ENCODE measurements around the gene ISG20L2. TPM values are rescaled to one million over a fixed set of nuclear protein-coding genes. Genes with fewer than 3 reads are reported as not detected.
A peak's percentile ranks its signal among the peaks of the same experiment; 100 is the strongest.

Gene ISG20L2
- total and polyA plus RNA-seq, 2 donors, result 12.5 to 22.8 TPM

DNA sequence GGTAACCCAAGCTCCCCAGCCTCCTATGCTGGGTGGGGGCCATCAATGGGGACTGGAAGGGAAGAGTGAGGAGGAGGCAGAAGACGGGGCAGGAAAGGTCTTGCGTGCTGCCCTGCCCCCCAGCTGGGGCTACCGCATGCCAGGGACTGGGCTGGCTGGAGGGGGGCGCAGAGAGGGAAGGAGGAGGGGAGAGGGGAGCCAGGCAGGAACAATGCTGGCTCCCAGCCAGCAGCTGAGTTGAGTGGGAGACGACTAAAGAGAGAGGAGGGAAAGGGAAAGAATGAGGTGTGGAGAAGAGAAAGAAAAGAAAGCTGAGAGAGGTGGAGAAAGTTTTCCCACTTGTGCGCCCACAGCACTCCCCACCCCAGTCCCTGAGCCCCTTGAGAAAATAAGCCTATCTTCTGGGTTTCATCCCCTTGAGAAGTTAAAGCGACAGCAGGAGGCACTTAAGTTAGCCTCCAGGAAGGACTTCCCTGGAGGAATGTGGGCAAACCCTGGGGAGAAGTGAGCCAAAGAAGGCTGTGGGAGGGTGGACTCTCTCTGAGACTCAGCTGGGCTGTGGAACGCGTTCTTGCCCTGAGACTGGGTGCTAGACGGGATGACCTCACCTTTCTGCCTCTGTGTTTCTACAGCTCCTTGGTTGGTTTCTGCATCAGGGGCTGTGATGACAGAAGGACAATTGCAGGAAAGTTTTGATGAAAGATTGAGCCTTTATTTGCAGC, 38.5 kb downstream of the ISG20L2 start:
- no peaks in the 10 kb centered on the region for H3K36me3 ChIP-seq (ENCODE audit: insufficient read depth)
- H3K4me3 ChIP-seq (ENCODE audit: low read depth, low read length), result no peak overlapping the region
- no peak overlapping the region for H3K27ac ChIP-seq (ENCODE audit: low read depth)
- DNase-seq (ENCODE audit: extremely low spot score), result no peak
- H3K4me1 ChIP-seq (ENCODE audit: insufficient read depth), result no peaks in the 10 kb centered on the region
- WGBS, result 25% methylated on average over 10 of the region's 10 CpGs

DNA sequence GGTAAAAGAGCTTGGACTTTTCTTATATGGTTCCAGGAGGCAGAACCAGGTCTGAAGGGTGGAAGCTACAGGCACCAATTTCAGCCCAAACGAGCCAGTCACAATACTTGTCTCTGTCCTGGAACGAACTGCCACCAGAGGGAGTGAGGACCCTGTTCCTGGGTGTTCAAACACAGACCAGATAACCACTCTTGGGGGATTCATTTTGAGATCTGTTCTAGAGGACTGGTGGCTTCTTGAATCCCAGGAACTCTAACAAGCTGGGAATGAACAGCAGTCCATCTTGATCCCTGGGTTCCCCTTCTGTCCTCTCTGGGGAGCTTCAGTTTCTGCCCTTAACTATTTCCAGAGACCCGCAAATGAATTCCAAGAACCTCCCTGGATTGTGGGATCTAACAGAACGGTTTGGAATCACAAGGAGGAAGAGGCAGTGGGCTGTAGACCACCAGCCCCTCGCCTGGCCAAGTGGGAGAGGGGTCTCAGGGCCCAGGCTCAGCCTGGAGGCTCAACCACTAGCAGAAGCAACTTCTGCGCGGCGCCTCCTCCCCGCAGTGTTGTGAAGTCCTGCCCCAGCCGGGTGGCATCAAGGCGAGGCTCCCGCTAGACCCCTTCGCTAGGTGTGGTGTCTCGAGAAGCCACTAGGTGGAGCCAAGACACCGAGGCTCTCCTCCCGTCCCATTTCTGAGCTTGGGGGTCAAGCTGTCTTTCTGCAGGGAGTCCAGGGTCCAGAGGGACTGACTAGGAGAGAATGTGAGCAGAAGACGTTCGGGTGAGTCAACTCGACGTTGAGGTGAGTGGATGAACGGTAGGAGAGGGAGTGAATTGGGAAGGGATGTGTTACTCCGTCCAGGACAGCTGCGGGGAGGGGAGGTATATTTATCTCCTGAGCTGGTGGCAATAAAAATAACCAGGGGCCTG, 39.3 kb downstream of the ISG20L2 start:
- no peaks in the 10 kb centered on the region for H3K4me1 ChIP-seq (ENCODE audit: insufficient read depth)
- no peak overlapping the region for H3K27ac ChIP-seq (ENCODE audit: low read depth)
- H3K4me3 ChIP-seq (ENCODE audit: low read depth, low read length), result no peak overlapping the region
- DNase-seq (ENCODE audit: extremely low spot score), result no peak
- H3K36me3 ChIP-seq (ENCODE audit: insufficient read depth), result no peaks in the 10 kb centered on the region
- WGBS, result under 1% methylated on average over 23 of the region's 23 CpGs

DNA sequence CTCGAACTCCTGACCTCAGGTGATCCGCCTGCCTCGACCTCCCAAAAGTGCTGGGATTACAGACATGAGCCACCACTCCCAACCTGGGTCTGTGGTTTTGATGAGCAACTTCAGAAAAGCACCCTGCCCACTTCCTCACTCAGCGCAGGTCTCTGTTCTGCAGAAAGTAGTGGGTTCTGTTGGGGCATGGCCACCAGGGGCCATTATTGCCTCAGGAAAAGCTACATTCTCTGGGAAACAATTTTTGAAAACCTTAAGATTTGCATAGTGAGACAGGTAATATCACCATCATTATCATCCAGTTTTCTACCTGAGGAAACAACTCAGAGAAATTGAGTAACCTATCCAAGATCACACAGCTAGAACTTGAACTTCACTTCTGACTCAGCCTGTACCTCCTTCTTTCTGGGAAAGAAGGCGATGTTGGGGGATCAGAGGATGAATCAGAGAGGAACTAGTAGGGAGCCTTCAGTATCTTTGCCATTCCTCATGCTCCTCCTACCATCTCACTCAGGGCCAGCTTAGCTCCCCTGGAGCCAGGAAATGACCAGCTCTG, 44.3 kb downstream of the ISG20L2 start:
- Histone ChIP-seq H3K36me3 (ENCODE audit: insufficient read depth) (no peaks in the 10 kb centered on the region), H3K4me1 (ENCODE audit: insufficient read depth) (no peaks in the 10 kb centered on the region), H3K4me3 (ENCODE audit: low read depth, low read length) (no peak overlapping the region), H3K27ac (ENCODE audit: low read depth) (no peak overlapping the region)
- DNase-seq (ENCODE audit: extremely low spot score), result no peak
- 79% methylated on average over 5 of the region's 5 CpGs for whole genome bisulfite sequencing

DNA sequence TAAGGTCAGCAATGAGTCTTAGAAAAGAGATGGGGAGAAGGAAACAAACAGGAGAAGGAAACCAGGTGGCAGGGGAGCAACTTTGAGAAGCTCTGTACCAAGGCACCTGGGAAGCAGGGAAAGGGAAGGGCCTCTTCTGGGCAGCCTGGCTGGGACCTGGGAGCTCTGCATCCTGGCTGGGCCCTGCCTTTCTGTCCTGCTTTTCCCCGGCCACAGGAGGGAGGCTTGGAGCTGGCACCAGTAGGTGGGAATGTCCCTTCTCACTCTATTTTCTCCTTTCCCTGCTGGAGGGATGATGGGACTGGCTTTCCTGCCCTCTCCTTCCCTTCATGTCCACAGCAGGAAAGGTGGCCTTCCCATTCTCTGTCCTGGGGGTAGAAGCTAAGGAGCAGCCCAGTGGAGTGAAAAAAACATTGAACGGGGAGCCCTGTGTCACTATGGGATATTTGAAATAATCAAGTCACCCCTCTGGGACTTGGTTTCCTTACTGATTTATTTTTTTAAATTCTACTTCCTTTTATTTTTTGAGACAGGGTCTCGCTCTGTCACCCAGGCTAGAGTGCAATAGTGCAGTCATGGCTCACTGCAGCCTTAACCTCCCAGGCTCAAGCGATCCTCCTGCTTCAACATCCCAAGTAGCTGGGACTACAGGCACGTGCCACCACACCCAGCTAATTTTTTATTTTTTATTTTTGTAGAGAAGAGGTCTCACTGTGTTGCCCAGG, 46.2 kb downstream of the ISG20L2 start:
- Histone ChIP-seq H3K4me1 (ENCODE audit: insufficient read depth) (no peaks in the 10 kb centered on the region), H3K36me3 (ENCODE audit: insufficient read depth) (no peaks in the 10 kb centered on the region), H3K4me3 (ENCODE audit: low read depth, low read length) (no peak overlapping the region), H3K27ac (ENCODE audit: low read depth) (no peak overlapping the region)
- 71% methylated on average over 5 of the region's 5 CpGs for whole genome bisulfite sequencing
- no peak for DNase-seq (ENCODE audit: extremely low spot score)

DNA sequence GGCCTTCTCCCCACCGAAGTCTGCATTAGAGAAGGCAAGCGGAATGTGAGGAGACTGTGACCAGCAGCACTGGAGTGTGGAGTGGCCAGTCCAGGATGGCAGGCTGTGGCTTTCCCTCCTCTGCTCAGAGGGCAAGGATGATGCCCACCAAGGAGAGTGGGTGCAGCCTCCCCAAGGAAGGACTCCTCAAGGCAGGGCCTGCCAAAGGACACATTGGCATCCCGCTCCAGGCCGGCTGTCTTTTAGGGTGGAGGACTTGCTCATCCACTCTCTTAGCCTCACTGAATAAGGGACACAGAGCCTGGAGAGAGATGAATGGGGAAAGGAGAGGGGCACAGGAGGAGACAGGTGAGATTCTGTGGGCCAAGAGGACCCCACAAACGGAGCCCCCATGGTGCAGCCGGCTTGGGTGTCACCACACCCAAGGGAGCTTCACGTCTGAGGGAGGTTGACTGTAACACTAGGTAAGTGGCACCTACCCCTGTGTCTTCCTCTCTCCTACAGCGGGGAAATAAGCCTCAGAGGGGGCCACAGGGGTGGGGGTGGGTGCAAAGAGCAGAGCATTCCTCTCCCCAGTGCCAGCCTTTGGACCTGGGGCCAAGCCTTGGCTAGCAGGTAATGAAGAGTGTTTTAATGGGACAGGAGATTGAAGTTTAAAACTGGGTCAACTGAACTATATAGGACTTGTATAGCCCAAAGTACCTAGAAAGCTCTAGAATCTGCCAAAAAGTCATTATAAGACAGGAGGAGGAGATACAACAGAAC, 47.2 kb downstream of the ISG20L2 start:
- no peak for DNase-seq (ENCODE audit: extremely low spot score)
- no peak overlapping the region for H3K27ac ChIP-seq (ENCODE audit: low read depth)
- no peak overlapping the region for H3K4me3 ChIP-seq (ENCODE audit: low read depth, low read length)
- WGBS, result 79% methylated on average over 8 of the region's 8 CpGs
- no peaks in the 10 kb centered on the region for H3K36me3 ChIP-seq (ENCODE audit: insufficient read depth)
- no peaks in the 10 kb centered on the region for H3K4me1 ChIP-seq (ENCODE audit: insufficient read depth)

GRCh38 chr1:156680056-156680455, 48.5 kb downstream of the ISG20L2 start:
- Histone ChIP-seq H3K4me3 (ENCODE audit: low read depth, low read length) (no peak overlapping the region), H3K36me3 (ENCODE audit: insufficient read depth) (no peaks in the 10 kb centered on the region), H3K4me1 (ENCODE audit: insufficient read depth) (no peaks in the 10 kb centered on the region), H3K27ac (ENCODE audit: low read depth) (no peak overlapping the region)
- no peak for DNase-seq (ENCODE audit: extremely low spot score)
- WGBS, result 47% methylated on average over 2 of the region's 2 CpGs

GRCh38 chr1:156677616-156678596, 50.7 kb downstream of the ISG20L2 start:
- Histone ChIP-seq H3K27ac (ENCODE audit: low read depth) (peak overlapping the region; percentile 43), H3K4me3 (ENCODE audit: low read depth, low read length) (peak overlapping the region; percentile 49), H3K36me3 (ENCODE audit: insufficient read depth) (no peaks in the 10 kb centered on the region), H3K4me1 (ENCODE audit: insufficient read depth) (no peaks in the 10 kb centered on the region)
- no peak for DNase-seq (ENCODE audit: extremely low spot score)
- 2% methylated on average over 22 of the region's 22 CpGs for WGBS

GRCh38 chr1:156676820-156677615, 51.5 kb downstream of the ISG20L2 start, which contains the start of gene NES:
Gene NES (minus strand): TSS chr1:156677407. CDS start chr1:156677264, 143 bp downstream.
- H3K4me1 ChIP-seq (ENCODE audit: insufficient read depth), result no peaks in the 10 kb centered on the region
- WGBS, result 2% methylated on average over 70 of the region's 70 CpGs

DNA sequence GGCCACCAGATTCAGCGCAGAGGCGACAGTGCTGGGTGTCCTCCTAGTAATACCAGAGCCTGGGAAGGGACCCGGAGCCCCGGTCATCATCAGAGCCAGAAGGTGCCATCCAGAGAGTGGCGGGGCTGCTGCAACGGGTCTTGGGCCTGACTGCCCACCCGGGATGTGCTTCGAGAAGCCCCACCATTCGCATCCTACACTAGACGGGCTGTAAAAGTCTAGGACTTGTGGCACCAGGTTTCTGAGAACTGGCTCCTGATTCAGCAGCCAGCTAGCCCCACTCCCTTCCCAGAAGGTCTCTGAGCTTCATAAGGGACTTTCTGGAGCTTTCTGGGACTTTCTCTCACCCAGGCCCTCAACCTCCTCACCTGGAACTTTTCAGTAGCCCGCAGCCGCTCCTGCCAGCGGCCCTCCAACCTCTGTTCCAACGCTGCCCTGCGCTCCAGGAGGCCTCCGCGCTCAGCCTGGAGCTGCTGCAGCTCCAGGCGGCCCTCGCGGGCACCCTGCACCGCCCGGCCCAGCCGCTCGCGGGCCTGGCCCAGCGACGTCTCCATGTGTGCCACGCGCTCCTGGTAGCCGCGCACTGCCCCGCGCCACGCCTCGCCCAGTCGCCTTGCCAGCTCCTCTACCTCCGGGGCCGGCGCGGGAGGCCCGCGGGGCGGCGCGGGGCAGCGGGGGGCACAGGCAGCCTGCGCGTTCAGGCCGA, 52.3 kb downstream of the ISG20L2 start:
- peak overlapping the region; percentile 55 for H3K27ac ChIP-seq (ENCODE audit: low read depth)
- H3K4me3 ChIP-seq (ENCODE audit: low read depth, low read length), result peak overlapping the region; percentile 49
- no peaks in the 10 kb centered on the region for H3K36me3 ChIP-seq (ENCODE audit: insufficient read depth)
- no peak for DNase-seq (ENCODE audit: extremely low spot score)
- H3K4me1 ChIP-seq (ENCODE audit: insufficient read depth), result no peaks in the 10 kb centered on the region
- WGBS, result 12% methylated on average over 49 of the region's 49 CpGs

More at GRCh38 chr1:156676820-156677615, 51.5 kb downstream of the ISG20L2 start, which contains the start of gene NES:
- Histone ChIP-seq H3K27ac (ENCODE audit: low read depth) (peak within 1 kb of the TSS; percentile 55), H3K4me3 (ENCODE audit: low read depth, low read length) (peak within 1 kb of the TSS; percentile 49), H3K36me3 (ENCODE audit: insufficient read depth) (no peaks in the 10 kb centered on the region)
- DNase-seq (ENCODE audit: extremely low spot score), result no peak

- DNase-seq (ENCODE audit: extremely low spot score), result no peak
- 54% methylated on average over 18 of the region's 18 CpGs for WGBS
- Histone ChIP-seq H3K4me3 (ENCODE audit: low read depth, low read length) (peak overlapping the region; percentile 49), H3K36me3 (ENCODE audit: insufficient read depth) (no peaks in the 10 kb centered on the region), H3K27ac (ENCODE audit: low read depth) (no peak overlapping the region), H3K4me1 (ENCODE audit: insufficient read depth) (no peaks in the 10 kb centered on the region)
Measured at GRCh38 chr1:156675210-156676113, 53.1 kb downstream of the ISG20L2 start.

All from urinary bladder (tissue), 4 donors.